Parathyroid adenoma (tissue), 2 donors: ENCODE results near the gene COQ5.
A peak's percentile ranks its signal among the peaks of the same experiment; 100 is the strongest.

ENCODE experiments used
- H2AFZ ChIP-seq: fragments of 300-600 bp; sonication (generic); one replicate; pipeline ENCODE4 v1.7.0; 2017; ENCODE audit warnings: antibody characterized with exemption, mild to moderate bottlenecking
- H3K27ac ChIP-seq: fragments of 300-600 bp; sonication (generic); one replicate; pipeline ENCODE4 v1.7.0; 2017
- H3K27me3 ChIP-seq: fragments of 300-600 bp; sonication (generic); one replicate; pipeline ENCODE4 v1.7.0; 2017; ENCODE audit warnings: low read length; ENCODE audit not compliant: control insufficient read depth, insufficient read depth
- H3K36me3 ChIP-seq: fragments of 300-600 bp; sonication (generic); one replicate; pipeline ENCODE4 v1.7.0; 2017; ENCODE audit warnings: low read length; ENCODE audit not compliant: control insufficient read depth, insufficient read depth
- H3K4me1 ChIP-seq: fragments of 300-600 bp; sonication (generic); one replicate; pipeline ENCODE4 v1.7.0; 2017; ENCODE audit warnings: control low read depth
- H3K4me2 ChIP-seq: fragments of 300-600 bp; sonication (generic); one replicate; pipeline ENCODE4 v1.7.0; 2017; ENCODE audit warnings: low read length
- H3K4me3 ChIP-seq: fragments of 300-600 bp; sonication (generic); one replicate; pipeline ENCODE4 v1.7.0; 2017; ENCODE audit warnings: low read depth, low read length
- H3K79me2 ChIP-seq: fragments of 300-600 bp; sonication (generic); one replicate; pipeline ENCODE4 v1.7.0; 2017; ENCODE audit warnings: control low read depth
- H3K9ac ChIP-seq: fragments of 300-600 bp; sonication (generic); one replicate; pipeline ENCODE4 v1.7.0; 2017; ENCODE audit warnings: mild to moderate bottlenecking
- H3K9me3 ChIP-seq: fragments of 300-600 bp; sonication (generic); one replicate; pipeline ENCODE4 v1.7.0; 2017; ENCODE audit warnings: low read length; ENCODE audit not compliant: control insufficient read depth
- CTCF ChIP-seq: fragments of 300-600 bp; sonication (generic); IDR thresholded peaks from one replicate; pipeline ENCODE4 v1.7.0; 2017; ENCODE audit warnings: antibody characterized with exemption, mild to moderate bottlenecking
- donor health status: primary hyperparathyroidism.

The COQ5 gene

GRCh38 chr12:120500581-120500980, 28.4 kb downstream of the COQ5 start:
- Histone ChIP-seq H3K27ac (no peak overlapping the region), H3K36me3 (no peaks in the 10 kb centered on the region), H3K4me1 (no peaks in the 10 kb centered on the region), H3K4me3 (no peak overlapping the region), H3K79me2 (no peaks in the 10 kb centered on the region), H3K9me3 (no peaks in the 10 kb centered on the region), H3K9ac (no peak overlapping the region), H3K4me2 (no peak overlapping the region), H2AFZ (no peak overlapping the region), H3K27me3 (no peaks in the 10 kb centered on the region)
- TF ChIP-seq CTCF: no peak

GRCh38 chr12:120498870-120499515, 30.0 kb downstream of the COQ5 start:
- Histone ChIP-seq H3K36me3 (no peaks in the 10 kb centered on the region), H2AFZ (no peak overlapping the region), H3K9me3 (no peaks in the 10 kb centered on the region), H3K27me3 (no peaks in the 10 kb centered on the region), H3K4me3 (no peak overlapping the region), H3K9ac (no peak overlapping the region), H3K27ac (peak overlapping the region; percentile 13), H3K79me2 (no peaks in the 10 kb centered on the region), H3K4me1 (no peaks in the 10 kb centered on the region), H3K4me2 (no peak overlapping the region)
- no peak for TF ChIP-seq CTCF

- TF ChIP-seq CTCF: no peak
- H3K27me3 ChIP-seq: no peaks in the 10 kb centered on the region
- H3K9me3 ChIP-seq: no peaks in the 10 kb centered on the region
- H2AFZ ChIP-seq: no peak overlapping the region
- no peak overlapping the region for H3K27ac ChIP-seq
- no peaks in the 10 kb centered on the region for H3K4me1 ChIP-seq
- H3K4me2 ChIP-seq: peak overlapping the region; percentile 78
- H3K79me2 ChIP-seq: no peaks in the 10 kb centered on the region
- no peaks in the 10 kb centered on the region for H3K36me3 ChIP-seq
- H3K9ac ChIP-seq: no peak overlapping the region
- H3K4me3 ChIP-seq: peak overlapping the region; percentile 89
Observed at GRCh38 chr12:120497524-120498150, 31.3 kb downstream of the COQ5 start.

- H3K4me3 ChIP-seq: peak overlapping the region; percentile 89
- H3K27ac ChIP-seq: peak overlapping the region; percentile 79
- no peak overlapping the region for H3K9ac ChIP-seq
- peak overlapping the region; percentile 81 for H2AFZ ChIP-seq
- H3K4me2 ChIP-seq: peak overlapping the region; percentile 78
- no peaks in the 10 kb centered on the region for H3K27me3 ChIP-seq
- TF ChIP-seq CTCF: no peak
- H3K36me3 ChIP-seq: no peaks in the 10 kb centered on the region
- no peaks in the 10 kb centered on the region for H3K79me2 ChIP-seq
- H3K9me3 ChIP-seq: no peaks in the 10 kb centered on the region
- no peaks in the 10 kb centered on the region for H3K4me1 ChIP-seq
Observed at GRCh38 chr12:120496413-120497340, 32.3 kb downstream of the COQ5 start.
